K562 (cell line): ENCODE data around the gene CNR2. TPM values are rescaled to one million over a fixed set of nuclear protein-coding genes. Genes with fewer than 3 reads are reported as not detected.

Experiments used
- ATAC-seq: fragments of 200-7000 bp; cut with Tn5 transposase; 3 replicates; pipeline ENCODE4 v1.9.1; 2020; ENCODE audit warnings: moderate library complexity
- BruUV-seq: library from RNA; stranded (reverse); fragments of 400-500 nt; replicated peaks from 2 replicates; lab custom pipeline; 2021; lab: Mats Ljungman, UMichigan
- CTCF ChIA-PET: fragments of 300-600 bp; formaldehyde crosslinking; extraction: SDS; loops from one replicate; lab custom pipeline; 2021; ENCODE audit warnings: low intra/inter-chr PET ratio; lab: Yijun Ruan, JAX
- POLR2A ChIA-PET: fragments of 300-600, 350-650 bp; sonication (Branson Sonifier 250); formaldehyde crosslinking; extraction: SDS; loops from one replicate; lab custom pipeline; 2021; ENCODE audit warnings: antibody characterized with exemption, inconsistent platforms; lab: Yijun Ruan, JAX
- DNase-seq, 4 experiments: peaks; one replicate each; pipeline versions ENCODE4 v3.0.0 to v3.0.0-alpha.2; 2011 to 2018; ENCODE audit warnings: low spot score in 3 of 4, mixed read lengths in 3 of 4; ENCODE audit errors: extremely low read depth in 1 of 4
- FAIRE-seq: peaks from 2 replicates; lab custom pipeline; 2011; peaks lifted over from hg19 to GRCh38; lab: Jason Lieb, UNC
- H2AFZ ChIP-seq: 2 replicates; pipeline ENCODE4 v1.6.0; 2011; ENCODE audit warnings: low read depth, low read length, control low read depth, inconsistent platforms
- H3K27ac ChIP-seq: fragments of 200-600 bp; 3 replicates; pipeline ENCODE4 v1.8.0; 2011; ENCODE audit warnings: low read depth, mild to moderate bottlenecking, control low read depth, inconsistent platforms, low read length, moderate library complexity, mixed read lengths; ENCODE audit errors: extremely low read depth
- H3K27me3 ChIP-seq, 2 experiments: fragments of 300-600 bp in 1 of 2; 2 replicates in 1 of 2; 3 replicates in 1 of 2; pipeline versions ENCODE4 v1.6.0 to v1.8.0; 2011; ENCODE audit warnings: inconsistent platforms in 2 of 2, low read length in 2 of 2, mild to moderate bottlenecking in 1 of 2, mixed read lengths in 1 of 2, moderate library complexity in 1 of 2; ENCODE audit not compliant: control insufficient read depth in 2 of 2, insufficient read depth in 2 of 2
- H3K36me3 ChIP-seq: fragments of 300-600 bp; 3 replicates; pipeline ENCODE4 v1.8.0; 2011; ENCODE audit warnings: mild to moderate bottlenecking, low read length, inconsistent platforms; ENCODE audit not compliant: control insufficient read depth, insufficient read depth
- H3K4me1 ChIP-seq, 2 experiments: fragments of 200-600 bp in 1 of 2; replicated peaks in 1 of 2; 2 replicates in 1 of 2; 3 replicates in 1 of 2; pipeline versions ENCODE4 v1.5.1 to v1.8.0; 2011; ENCODE audit warnings: inconsistent platforms in 2 of 2, low read length in 2 of 2, mild to moderate bottlenecking in 1 of 2, mixed read lengths in 1 of 2, moderate library complexity in 1 of 2; ENCODE audit not compliant: control insufficient read depth in 2 of 2, insufficient read depth in 2 of 2
- H3K4me2 ChIP-seq: 2 replicates; pipeline ENCODE4 v1.6.1; 2011; ENCODE audit warnings: low read length, control low read depth, inconsistent platforms, mixed read lengths; ENCODE audit not compliant: insufficient read depth
- H3K4me3 ChIP-seq: fragments of 200-600 bp; sonication (generic), shearing (Covaris generic); 2 replicates; pipeline ENCODE4 v1.5.1; 2016; ENCODE audit warnings: control low read depth, inconsistent platforms
- H3K79me2 ChIP-seq: fragments of 200-600 bp; 3 replicates; pipeline ENCODE4 v1.8.0; 2011; ENCODE audit warnings: low read length, inconsistent platforms; ENCODE audit not compliant: control insufficient read depth, insufficient read depth
- H3K9ac ChIP-seq, 2 experiments: 2 replicates each; pipeline versions ENCODE4 v1.6.0 to v1.6.1; 2011; ENCODE audit warnings: low read depth in 2 of 2, low read length in 2 of 2, control low read depth in 1 of 2, inconsistent platforms in 1 of 2, mild to moderate bottlenecking in 1 of 2, mixed read lengths in 1 of 2; ENCODE audit not compliant: insufficient read depth in 1 of 2
- H3K9me1 ChIP-seq: one replicate; pipeline ENCODE4 v1.6.0; 2011; ENCODE audit warnings: inconsistent platforms, mild to moderate bottlenecking, low read length, moderate library complexity; ENCODE audit not compliant: control insufficient read depth, insufficient read depth
- H3K9me3 ChIP-seq: replicated peaks from 2 replicates; pipeline ENCODE4 v1.5.1; 2011; ENCODE audit warnings: low read depth, low read length, inconsistent platforms; ENCODE audit not compliant: control insufficient read depth, insufficient read depth
- H4K20me1 ChIP-seq: replicated peaks from 2 replicates; pipeline ENCODE4 v1.6.1; 2011; ENCODE audit warnings: low read length, inconsistent platforms, mixed read lengths; ENCODE audit not compliant: control insufficient read depth, insufficient read depth
- CBX3 ChIP-seq, 2 experiments: IDR thresholded peaks; 1 replicate in 1 of 2; 2 replicates in 1 of 2; pipeline ENCODE4 v1.6.1; 2012; ENCODE audit warnings: inconsistent platforms in 2 of 2, low read length in 2 of 2, borderline replicate concordance in 1 of 2, control low read depth in 1 of 2
- COPS2 ChIP-seq: fragments of 450-650 bp; conservative IDR thresholded peaks from 2 replicates; pipeline ENCODE4 v1.6.1; 2016; ENCODE audit warnings: mild to moderate bottlenecking, moderate library complexity
- CTCFL ChIP-seq: IDR thresholded peaks from 2 replicates; pipeline ENCODE4 v1.6.1; 2011; ENCODE audit warnings: borderline replicate concordance, low read depth, mild to moderate bottlenecking, moderate library complexity, low read length; ENCODE audit not compliant: insufficient read depth, poor library complexity, severe bottlenecking
- HDAC8 ChIP-seq: fragments of 450-650 bp; IDR thresholded peaks from 2 replicates; pipeline ENCODE4 v1.6.1; 2016; ENCODE audit warnings: mild to moderate bottlenecking, missing genetic modification characterization, moderate library complexity, missing compliant biosample characterization
- NFYB ChIP-seq: IDR thresholded peaks from 2 replicates; pipeline ENCODE4 v1.6.1; 2011; ENCODE audit warnings: mild to moderate bottlenecking, moderate library complexity; ENCODE audit not compliant: insufficient read length; ENCODE audit errors: extremely low read depth
- NRF1 ChIP-seq, 2 experiments: fragments of 450-650 bp; IDR thresholded peaks in 1 of 2; conservative IDR thresholded peaks in 1 of 2; 2 replicates each; pipeline ENCODE4 v1.6.1; 2014; ENCODE audit warnings: mild to moderate bottlenecking in 2 of 2
- NUFIP1 ChIP-seq: fragments of 450-650 bp; IDR thresholded peaks from 2 replicates; pipeline ENCODE4 v1.6.1; 2018; ENCODE audit not compliant: partially characterized antibody
- PRPF4 ChIP-seq: fragments of 200-400 bp; formaldehyde crosslinking; IDR thresholded peaks from one replicate; pipeline ENCODE4 v1.6.1; 2017; ENCODE audit warnings: low read length, low read depth, mild to moderate bottlenecking; ENCODE audit not compliant: insufficient read depth, poor library complexity, severe bottlenecking
- TRIM24 ChIP-seq, 2 experiments: fragments of 450-650 bp; IDR thresholded peaks; 2 replicates each; pipeline ENCODE4 v1.6.1; 2016
- ZEB2 ChIP-seq: fragments of 450-650 bp; IDR thresholded peaks from 2 replicates; pipeline ENCODE4 v1.6.1; 2016
- ZNF316 ChIP-seq: fragments of 450-650 bp; IDR thresholded peaks from 2 replicates; pipeline ENCODE4 v1.6.1; 2016
- WGBS: fragments of 100-300 bp; shearing (Covaris generic); methylation state at CpG from one replicate; pipeline ENCODE4 v1.1.6; 2016; ENCODE audit warnings: low coverage, mixed read lengths; ENCODE audit not compliant: insufficient coverage; ENCODE audit errors: missing lambda C conversion rate; 5-methylcytosine and 5-hydroxymethylcytosine counted together
- in situ Hi-C: fragments of 300-500 bp; cut with MboI; formaldehyde crosslinking; loops from 4 replicates; pipeline ENCODE4 v1.15.0; 2018; ENCODE audit warnings: inconsistent platforms, mixed read lengths
- intact Hi-C: fragments of 100-400 bp; cut with micrococcal nuclease; formaldehyde crosslinking; loops from 2 replicates; pipeline ENCODE4 v1.14.2; 2022
- polyA plus RNA-seq, 8 experiments: library from polyadenylated mRNA; depleted of rRNA in 4 of 8; stranded (reverse) in 5 of 8; unstranded in 3 of 8; fragments of >200 nt; fragmentation: Nextera tagmentation in 2 of 8; fragmentation: Illumina TruSeq in 1 of 8; extraction: Ambion mirVana in 2 of 8; extraction: Trizol in 1 of 8; gene quantifications; 2 replicates each; pipeline versions ENCODE4 v1.2.1 to v1.2.3, GENCODE V29; 2011 to 2014; ENCODE audit warnings: inconsistent platforms in 1 of 8, missing spikeins in 1 of 8
- total RNA-seq, 7 experiments: library from RNA; depleted of rRNA in 6 of 7; stranded (reverse); fragments of >200 nt in 6 of 7; fragmentation: Illumina TruSeq in 2 of 7; extraction: Trizol in 2 of 7; gene quantifications; 2 replicates each; pipeline versions ENCODE4 v1.2.1 to v1.2.3, GENCODE V29; 2011 to 2021; ENCODE audit warnings: low replicate concordance in 1 of 7

Gene CNR2
- total and polyA plus RNA-seq, 9 of the 15 experiments (the other 6 are each of a cell fraction or from before 2014, with no cell fraction given): not detected

- no peak overlapping the region for H3K27ac ChIP-seq
- POLR2A ChIA-PET: interaction anchor here (0.9 kb wide), 1 partner anchor 145 kb away, joined by 4 read pairs; no protein-coding TSS in a partner anchor
- H2AFZ ChIP-seq: no peak overlapping the region
- no peak overlapping the region for H3K4me2 ChIP-seq
- in situ Hi-C loops: no loop called here
- peaks cover under 1 to 10% of the 10 kb centered on the region in 2 experiments; a peak in 4 of 5 replicates for H3K4me1 ChIP-seq
- intact Hi-C loops: no loop called here
- WGBS: 32% methylated on average over 3 of the region's 3 CpGs
- CTCF ChIA-PET: no interaction called here
- no TSS peak for BruUV-seq
- FAIRE-seq (no peak), ATAC-seq (no peak), DNase-seq (peak in 1 of 4 experiments; percentile 2)
- no peak overlapping the region for H3K4me3 ChIP-seq
- no peak overlapping the region for H3K9ac ChIP-seq
- no peaks in the 10 kb centered on the region for H3K27me3 ChIP-seq
- H3K36me3 ChIP-seq: no peaks in the 10 kb centered on the region
- H4K20me1 ChIP-seq: no peaks in the 10 kb centered on the region
- TF ChIP-seq HDAC8 (tag) (no peak), NUFIP1 (no peak), ZNF316 (peak; percentile 72), TRIM24 (IDR thresholded peaks at IDR 0.05) (0 out of 4 replicates have a peak, but pooled peaks of 1 of the 2 experiments have one; percentile 27), NRF1 (conservative IDR thresholded peaks at IDR 0.05 in 1 of 2, IDR thresholded peaks at IDR 0.05 in 1 of 2) (no peak), CBX3 (IDR thresholded peaks at IDR 0.05; ENCODE audit: borderline replicate concordance in 1 of 2, low read length in 2 of 2) (peak in 1 of 2 experiments; percentile 52; a peak in 1 of 3 replicates)
- no peaks in the 10 kb centered on the region for H3K79me2 ChIP-seq
- H3K9me3 ChIP-seq: no peaks in the 10 kb centered on the region
- no peaks in the 10 kb centered on the region for H3K9me1 ChIP-seq
These were observed 12.1 kb upstream of the CNR2 start for GRCh38 chr1:23925279-23925678.

DNA sequence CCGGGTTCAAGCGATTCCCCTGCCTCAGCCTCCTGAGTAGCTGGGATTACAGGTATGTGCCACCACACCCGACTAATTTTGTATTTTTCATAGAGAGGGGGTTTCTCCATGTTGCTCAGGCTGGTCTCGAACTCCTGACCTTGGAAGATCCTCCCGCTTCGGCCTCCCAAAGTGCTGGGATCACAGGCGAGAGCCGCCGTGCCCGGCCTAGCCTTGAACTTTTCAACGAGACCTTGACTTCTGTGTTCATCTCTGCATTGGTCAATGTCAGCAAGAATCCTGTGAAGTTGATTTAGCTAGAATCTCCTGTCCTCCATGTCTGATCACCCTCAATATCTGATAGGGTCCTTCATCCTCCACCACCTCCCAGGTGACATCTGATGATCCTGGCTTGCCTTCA lies 11.4 kb upstream of the CNR2 start:
- Histone ChIP-seq H3K4me1 (peaks cover 7 to 17% of the 10 kb centered on the region in 2 experiments), H3K9me3 (no peaks in the 10 kb centered on the region), H3K36me3 (no peaks in the 10 kb centered on the region), H3K27me3 (no peaks in the 10 kb centered on the region), H3K4me2 (no peak overlapping the region), H2AFZ (no peak overlapping the region), H3K9ac (no peak overlapping the region), H3K27ac (no peak overlapping the region), H3K9me1 (no peaks in the 10 kb centered on the region), H3K79me2 (no peaks in the 10 kb centered on the region), H4K20me1 (no peaks in the 10 kb centered on the region), H3K4me3 (no peak overlapping the region)
- in situ Hi-C loops (no loop called here), intact Hi-C loops (no loop called here)
- POLR2A ChIA-PET: interaction anchor here (0.5 to 2.0 kb wide), 3 partner anchors 9 to 1603 kb away, joined by 3 to 5 read pairs (median 3); no protein-coding TSS in a partner anchor
- FAIRE-seq (no peak), ATAC-seq (no peak), DNase-seq (no peak)
- TF ChIP-seq NFYB (no peak), ZEB2 (no peak), PRPF4 (no peak), COPS2 (no peak), CTCFL (no peak)
- BruUV-seq: no TSS peak
- WGBS: 73% methylated on average over 11 of the region's 11 CpGs
- CTCF ChIA-PET: interaction anchor here (0.6 kb wide), 1 partner anchor 181 kb away, joined by 3 read pairs; no protein-coding TSS in a partner anchor
